Neural progenitor cell (in vitro differentiated cells): Measurements from ENCODE around the gene TGFB1. TPM values are rescaled to one million over a fixed set of nuclear protein-coding genes. Genes with fewer than 3 reads are reported as not detected.

Source experiments
- DNase-seq: peaks from one replicate; pipeline ENCODE4 v3.0.0-alpha.2; 2016; ENCODE audit warnings: low spot score
- H2AFZ ChIP-seq: fragments of 200-600 bp; sonication (generic); replicated peaks from 2 replicates; pipeline ENCODE4 v1.6.1; 2016; ENCODE audit warnings: antibody characterized with exemption
- H3F3A ChIP-seq: fragments of 200-600 bp; sonication (generic); 2 replicates; pipeline ENCODE4 v1.6.1; 2016; ENCODE audit warnings: antibody characterized with exemption, low read depth
- H3K27ac ChIP-seq: fragments of 200-600 bp; sonication (generic); 2 replicates; pipeline ENCODE4 v1.5.1; 2016; ENCODE audit warnings: mild to moderate bottlenecking
- H3K27me3 ChIP-seq: fragments of 200-600 bp; sonication (generic); 2 replicates; pipeline ENCODE4 v1.6.1; 2016; ENCODE audit warnings: mild to moderate bottlenecking, moderate library complexity
- H3K36me3 ChIP-seq: fragments of 200-600 bp; sonication (generic); 2 replicates; pipeline ENCODE4 v1.5.1; 2016
- H3K4me1 ChIP-seq: fragments of 200-600 bp; sonication (generic); 2 replicates; pipeline ENCODE4 v1.6.1; 2016; ENCODE audit warnings: mixed run types
- H3K4me2 ChIP-seq: fragments of 200-600 bp; sonication (generic); 2 replicates; pipeline ENCODE4 v1.6.1; 2016
- H3K4me3 ChIP-seq: fragments of 200-600 bp; sonication (generic); 2 replicates; pipeline ENCODE4 v1.5.1; 2016
- H3K79me2 ChIP-seq: fragments of 200-600 bp; sonication (generic); 2 replicates; pipeline ENCODE4 v1.6.1; 2016; ENCODE audit warnings: low read depth
- H3K9ac ChIP-seq: fragments of 200-600 bp; sonication (generic); 2 replicates; pipeline ENCODE4 v1.6.1; 2016
- H3K9me3 ChIP-seq: fragments of 200-600 bp; sonication (generic); 2 replicates; pipeline ENCODE4 v1.5.1; 2016; ENCODE audit warnings: low read depth
- H4K20me1 ChIP-seq: fragments of 200-600 bp; sonication (generic); 2 replicates; pipeline ENCODE4 v1.6.1; 2016; ENCODE audit warnings: low read depth
- H3K27ac Mint-ChIP-seq: 3 replicates; pipeline ENCODE4 v1.8.0; 2021; ENCODE audit warnings: mixed read lengths
- H3K27me3 Mint-ChIP-seq: 2 replicates; pipeline ENCODE4 v1.8.0; 2022; ENCODE audit warnings: low read depth, mild to moderate bottlenecking, inconsistent platforms, moderate library complexity, mixed read lengths; ENCODE audit not compliant: insufficient read depth
- H3K36me3 Mint-ChIP-seq: 3 replicates; pipeline ENCODE4 v1.8.0; 2021; ENCODE audit warnings: mixed read lengths
- H3K4me1 Mint-ChIP-seq: 3 replicates; pipeline ENCODE4 v1.8.0; 2021; ENCODE audit warnings: mixed read lengths
- H3K4me3 Mint-ChIP-seq: 3 replicates; pipeline ENCODE4 v1.8.0; 2021; ENCODE audit warnings: mild to moderate bottlenecking, moderate library complexity, mixed read lengths
- H3K9me3 Mint-ChIP-seq: 3 replicates; pipeline ENCODE4 v1.8.0; 2020; ENCODE audit warnings: mixed read lengths
- EZH2 ChIP-seq: fragments of 200-600 bp; sonication (generic); IDR thresholded peaks from 2 replicates; pipeline ENCODE4 v1.6.1; 2017; ENCODE audit warnings: antibody characterized with exemption, mild to moderate bottlenecking, moderate library complexity
- EZH2phosphoT487 ChIP-seq: fragments of 200-600 bp; sonication (generic); IDR thresholded peaks from 2 replicates; pipeline ENCODE4 v1.6.1; 2017; ENCODE audit warnings: antibody characterized with exemption
- total RNA-seq: library from RNA; depleted of rRNA; stranded (reverse); fragments of >200 nt; gene quantifications from 2 replicates; pipeline ENCODE4 v1.2.3, GENCODE V29; 2015; ENCODE audit warnings: low replicate concordance
- TF ChIP-seq, protein P1 (sequence below): fragments of 200-600 bp; sonication (generic); IDR thresholded peaks from 2 replicates; pipeline ENCODE4 v1.5.1; 2017; ENCODE audit warnings: antibody characterized with exemption, mild to moderate bottlenecking

Gene TGFB1
- total RNA-seq, 1 donor from 2014 or later = 0.65 TPM

DNA sequence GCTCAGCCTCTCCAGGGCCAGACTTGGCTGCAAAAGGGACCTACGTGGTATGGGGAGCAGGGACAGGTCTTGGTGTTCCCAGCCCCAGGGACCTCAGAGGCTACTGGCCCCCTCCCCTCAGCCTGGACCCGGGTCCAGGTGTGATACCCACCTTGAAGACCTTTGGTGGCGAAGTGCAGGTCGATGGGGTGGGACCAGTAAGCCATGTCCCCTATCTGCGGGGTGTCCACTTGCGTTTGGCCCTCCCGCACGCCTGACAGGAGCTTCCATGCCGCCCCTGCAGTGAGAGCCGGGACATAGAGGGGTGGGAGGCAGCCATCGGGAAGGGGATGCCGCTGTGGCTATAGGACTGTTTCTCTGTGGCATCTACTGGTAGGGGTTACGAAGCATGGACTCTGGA, 4.0 kb upstream of the TGFB1 start:
- no peak overlapping the region for H3K9ac ChIP-seq
- H3K27me3 ChIP-seq = peaks cover 14% of the 10 kb centered on the region
- TF ChIP-seq, protein P1, sequence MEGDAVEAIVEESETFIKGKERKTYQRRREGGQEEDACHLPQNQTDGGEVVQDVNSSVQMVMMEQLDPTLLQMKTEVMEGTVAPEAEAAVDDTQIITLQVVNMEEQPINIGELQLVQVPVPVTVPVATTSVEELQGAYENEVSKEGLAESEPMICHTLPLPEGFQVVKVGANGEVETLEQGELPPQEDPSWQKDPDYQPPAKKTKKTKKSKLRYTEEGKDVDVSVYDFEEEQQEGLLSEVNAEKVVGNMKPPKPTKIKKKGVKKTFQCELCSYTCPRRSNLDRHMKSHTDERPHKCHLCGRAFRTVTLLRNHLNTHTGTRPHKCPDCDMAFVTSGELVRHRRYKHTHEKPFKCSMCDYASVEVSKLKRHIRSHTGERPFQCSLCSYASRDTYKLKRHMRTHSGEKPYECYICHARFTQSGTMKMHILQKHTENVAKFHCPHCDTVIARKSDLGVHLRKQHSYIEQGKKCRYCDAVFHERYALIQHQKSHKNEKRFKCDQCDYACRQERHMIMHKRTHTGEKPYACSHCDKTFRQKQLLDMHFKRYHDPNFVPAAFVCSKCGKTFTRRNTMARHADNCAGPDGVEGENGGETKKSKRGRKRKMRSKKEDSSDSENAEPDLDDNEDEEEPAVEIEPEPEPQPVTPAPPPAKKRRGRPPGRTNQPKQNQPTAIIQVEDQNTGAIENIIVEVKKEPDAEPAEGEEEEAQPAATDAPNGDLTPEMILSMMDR = no peak
- TF ChIP-seq EZH2phosphoT487 = no peak
- TF ChIP-seq EZH2 = no peak
- H3K79me2 ChIP-seq = no peaks in the 10 kb centered on the region
- Mint-ChIP-seq H3K27me3 (peaks cover 10% of the 10 kb centered on the region), H3K27ac (no peak overlapping the region), H3K4me3 (no peak overlapping the region), H3K4me1 (peaks cover 7% of the 10 kb centered on the region), H3K9me3 (no peaks in the 10 kb centered on the region), H3K36me3 (no peaks in the 10 kb centered on the region)
- H4K20me1 ChIP-seq = no peaks in the 10 kb centered on the region
- no peak overlapping the region for H2AFZ ChIP-seq
- no peaks in the 10 kb centered on the region for H3K9me3 ChIP-seq
- H3K4me2 ChIP-seq = no peak overlapping the region
- H3K4me3 ChIP-seq = no peak overlapping the region
- peaks cover 4% of the 10 kb centered on the region for H3F3A ChIP-seq
- peaks cover 2% of the 10 kb centered on the region for H3K4me1 ChIP-seq
- no peak overlapping the region for H3K27ac ChIP-seq
- no peaks in the 10 kb centered on the region for H3K36me3 ChIP-seq
- no peak for DNase-seq

DNA sequence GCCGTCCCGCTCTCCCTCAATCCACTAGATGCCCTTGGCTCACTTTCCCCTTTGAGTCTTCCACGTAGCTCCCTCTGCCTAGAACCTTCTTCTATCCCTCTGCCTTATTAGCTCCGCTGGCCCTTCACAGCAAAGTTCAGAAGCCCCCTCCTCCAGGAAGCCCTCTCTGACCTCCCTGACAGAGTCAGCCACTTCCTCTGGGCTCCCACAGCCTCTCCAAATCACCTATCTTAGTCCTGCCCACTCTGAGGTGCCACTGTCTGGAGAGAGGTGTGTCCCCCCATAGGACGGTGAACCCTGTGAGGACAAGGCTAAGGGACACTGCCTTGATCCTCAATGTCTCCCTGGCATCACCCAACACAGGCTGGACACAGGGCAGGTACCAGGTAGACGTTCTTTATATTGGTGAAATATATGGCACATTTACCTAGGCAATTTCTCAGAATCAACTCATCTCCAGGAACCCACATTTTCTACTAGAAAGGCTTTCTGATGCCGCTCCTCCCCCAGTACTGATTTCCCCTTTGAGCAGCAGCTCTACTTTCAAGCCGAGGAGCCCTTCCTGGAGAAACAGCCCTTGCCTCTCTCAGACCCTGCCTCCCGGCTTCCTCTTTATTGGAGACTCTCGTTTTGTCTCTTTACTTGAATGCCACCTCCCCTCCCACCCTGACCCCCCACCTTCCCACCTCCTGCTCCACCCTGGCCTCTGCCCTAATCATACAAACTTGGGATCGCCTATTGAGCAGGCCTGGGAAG, 3.4 kb upstream of the TGFB1 start:
- H3K4me3 Mint-ChIP-seq = no peak overlapping the region
- Histone ChIP-seq H3K4me1 (peaks cover 5% of the 10 kb centered on the region), H3K27me3 (peaks cover 20% of the 10 kb centered on the region), H3K36me3 (no peaks in the 10 kb centered on the region), H3K4me3 (no peak overlapping the region), H3K9me3 (no peaks in the 10 kb centered on the region), H3K27ac (no peak overlapping the region), H3F3A (peaks cover 4% of the 10 kb centered on the region), H3K4me2 (no peak overlapping the region), H4K20me1 (peaks cover under 1% of the 10 kb centered on the region), H2AFZ (no peak overlapping the region), H3K9ac (no peak overlapping the region), H3K79me2 (no peaks in the 10 kb centered on the region)
- TF ChIP-seq EZH2 (no peak), EZH2phosphoT487 (no peak)
- TF ChIP-seq, protein P1 = no peak
- H3K27me3 Mint-ChIP-seq = peaks cover 14% of the 10 kb centered on the region
- no peaks in the 10 kb centered on the region for H3K36me3 Mint-ChIP-seq
- no peaks in the 10 kb centered on the region for H3K9me3 Mint-ChIP-seq
- H3K27ac Mint-ChIP-seq = no peak overlapping the region
- DNase-seq = no peak
- peaks cover 9% of the 10 kb centered on the region for H3K4me1 Mint-ChIP-seq

DNA sequence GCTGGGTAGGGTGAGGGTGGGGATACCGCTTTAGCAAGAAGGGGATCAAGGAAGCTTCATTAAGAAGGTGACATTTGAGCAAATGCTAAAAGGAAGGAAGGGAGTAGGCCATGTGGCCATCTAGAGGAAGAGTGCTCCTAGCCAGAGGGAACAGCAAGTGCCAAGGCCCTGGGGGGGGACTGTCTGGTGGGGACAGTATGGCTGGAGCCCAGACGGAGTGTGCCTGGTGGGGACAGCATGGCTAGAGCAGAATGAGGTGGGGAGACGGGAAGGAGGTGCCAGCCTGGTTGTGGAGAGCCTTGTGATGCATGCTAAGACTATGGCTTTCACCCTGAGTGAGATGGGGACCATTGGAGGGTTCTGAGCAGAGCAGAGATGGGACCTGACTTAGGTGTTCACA, 2.1 kb upstream of the TGFB1 start:
- TF ChIP-seq, protein P1 = no peak
- no peak for TF ChIP-seq EZH2phosphoT487
- no peak for TF ChIP-seq EZH2
- Histone ChIP-seq H3K4me3 (no peak overlapping the region), H3K27ac (no peak overlapping the region), H3K9ac (no peak overlapping the region), H4K20me1 (peaks cover 12% of the 10 kb centered on the region), H3K4me2 (no peak overlapping the region), H3K79me2 (no peaks in the 10 kb centered on the region), H3K27me3 (peaks cover 34% of the 10 kb centered on the region), H3K9me3 (no peaks in the 10 kb centered on the region), H2AFZ (no peak overlapping the region), H3K36me3 (no peaks in the 10 kb centered on the region), H3F3A (peaks cover 7% of the 10 kb centered on the region), H3K4me1 (peaks cover 9% of the 10 kb centered on the region)
- no peak overlapping the region for H3K4me3 Mint-ChIP-seq
- H3K27ac Mint-ChIP-seq = no peak overlapping the region
- H3K27me3 Mint-ChIP-seq = peaks cover 23% of the 10 kb centered on the region
- no peaks in the 10 kb centered on the region for H3K36me3 Mint-ChIP-seq
- H3K9me3 Mint-ChIP-seq = no peaks in the 10 kb centered on the region
- peaks cover 18% of the 10 kb centered on the region for H3K4me1 Mint-ChIP-seq
- no peak for DNase-seq
